Fibroblast of gingiva (primary cell): ENCODE measurements around the gene DPAGT1.
A peak's percentile ranks its signal among the peaks of the same experiment; 100 is the strongest.
"Not testable (repeated sequence)": the region's sequence is repeated elsewhere in the genome, so short reads cannot be mapped to it uniquely, and the experiment has no call there.

ENCODE experiments used
- DNase-seq: peaks from one replicate; pipeline ENCODE4 v3.0.0-alpha.2; 2011; ENCODE audit warnings: low read depth

Gene DPAGT1

DNA sequence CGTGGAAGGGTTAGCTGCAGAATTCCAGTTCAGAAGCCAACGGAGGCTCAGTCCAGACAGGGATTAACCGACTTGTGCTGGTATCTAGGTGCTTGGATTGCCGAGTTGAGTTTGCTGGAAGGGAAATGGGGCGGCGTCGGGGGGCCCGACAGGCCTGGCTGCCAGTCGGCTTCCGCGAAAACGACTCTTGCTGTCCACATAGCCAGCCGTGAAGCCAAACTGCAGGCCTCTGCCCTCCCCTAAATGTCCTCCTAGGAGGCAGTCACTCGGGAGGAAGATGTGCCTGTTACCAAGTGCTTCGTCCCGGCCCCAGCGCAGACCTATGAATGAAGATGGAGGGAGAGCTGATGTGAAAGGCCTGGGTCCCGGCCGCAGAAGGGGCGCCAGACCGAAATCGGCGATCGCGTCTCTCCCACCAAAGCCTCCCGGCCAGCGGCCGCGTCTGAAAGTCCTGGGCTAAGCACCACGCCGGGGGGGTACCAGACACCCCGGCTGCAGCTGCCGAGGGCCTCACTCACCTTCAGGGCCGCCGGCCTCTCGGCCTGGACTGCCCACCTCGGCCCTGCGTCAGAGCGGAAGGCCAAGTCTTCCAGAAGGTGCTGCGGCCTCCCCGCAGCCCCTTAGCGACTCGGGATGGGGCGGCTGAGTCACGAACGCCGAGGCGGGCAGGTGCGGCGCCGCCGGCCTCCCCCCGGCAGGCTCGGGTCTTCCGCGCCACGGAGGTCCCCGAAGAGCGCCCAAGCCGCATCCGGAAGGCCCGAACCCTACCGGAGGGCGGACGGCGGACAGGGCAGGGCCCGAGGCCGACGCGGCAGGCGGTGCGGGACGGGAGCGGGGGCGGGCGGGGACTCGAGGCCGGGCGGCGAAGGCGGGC is 7.5 kb downstream of the DPAGT1 start:
- DNase-seq, result peak; percentile 49

DNA sequence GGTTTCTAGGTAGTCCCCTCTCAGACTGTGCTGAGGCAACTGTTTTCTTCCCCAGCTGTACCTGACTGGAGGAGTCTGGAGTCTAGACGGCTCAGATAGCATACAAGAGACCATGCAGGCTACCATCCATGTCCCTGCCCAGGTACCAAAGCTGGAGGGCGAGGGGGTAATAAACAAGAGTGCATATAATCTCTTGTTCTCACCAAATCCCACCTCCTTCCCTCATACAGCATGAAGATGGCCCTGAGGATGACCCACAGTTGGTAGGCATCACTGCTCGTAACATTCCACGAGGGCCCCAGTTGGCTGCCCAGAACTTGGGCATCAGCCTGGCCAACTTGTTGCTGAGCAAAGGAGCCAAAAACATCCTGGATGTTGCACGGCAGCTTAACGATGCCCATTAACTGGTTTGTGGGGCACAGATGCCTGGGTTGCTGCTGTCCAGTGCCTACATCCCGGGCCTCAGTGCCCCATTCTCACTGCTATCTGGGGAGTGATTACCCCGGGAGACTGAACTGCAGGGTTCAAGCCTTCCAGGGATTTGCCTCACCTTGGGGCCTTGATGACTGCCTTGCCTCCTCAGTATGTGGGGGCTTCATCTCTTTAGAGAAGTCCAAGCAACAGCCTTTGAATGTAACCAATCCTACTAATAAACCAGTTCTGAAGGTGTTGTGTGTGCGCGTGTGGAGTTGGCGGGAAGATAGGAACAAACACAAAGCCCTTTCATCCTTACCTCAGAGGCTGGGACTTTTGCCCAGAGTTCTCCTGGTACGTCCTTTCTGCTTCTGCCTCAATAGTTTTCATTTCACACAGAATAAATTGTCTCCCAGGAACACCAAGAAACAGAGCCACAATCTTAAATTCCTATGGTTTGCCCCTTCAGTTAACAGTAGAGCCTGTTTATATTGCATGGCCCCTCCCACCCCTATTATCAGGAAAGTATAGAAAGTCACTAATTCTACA is 8.5 kb downstream of the DPAGT1 start:
- DNase-seq, result no peak

DNA sequence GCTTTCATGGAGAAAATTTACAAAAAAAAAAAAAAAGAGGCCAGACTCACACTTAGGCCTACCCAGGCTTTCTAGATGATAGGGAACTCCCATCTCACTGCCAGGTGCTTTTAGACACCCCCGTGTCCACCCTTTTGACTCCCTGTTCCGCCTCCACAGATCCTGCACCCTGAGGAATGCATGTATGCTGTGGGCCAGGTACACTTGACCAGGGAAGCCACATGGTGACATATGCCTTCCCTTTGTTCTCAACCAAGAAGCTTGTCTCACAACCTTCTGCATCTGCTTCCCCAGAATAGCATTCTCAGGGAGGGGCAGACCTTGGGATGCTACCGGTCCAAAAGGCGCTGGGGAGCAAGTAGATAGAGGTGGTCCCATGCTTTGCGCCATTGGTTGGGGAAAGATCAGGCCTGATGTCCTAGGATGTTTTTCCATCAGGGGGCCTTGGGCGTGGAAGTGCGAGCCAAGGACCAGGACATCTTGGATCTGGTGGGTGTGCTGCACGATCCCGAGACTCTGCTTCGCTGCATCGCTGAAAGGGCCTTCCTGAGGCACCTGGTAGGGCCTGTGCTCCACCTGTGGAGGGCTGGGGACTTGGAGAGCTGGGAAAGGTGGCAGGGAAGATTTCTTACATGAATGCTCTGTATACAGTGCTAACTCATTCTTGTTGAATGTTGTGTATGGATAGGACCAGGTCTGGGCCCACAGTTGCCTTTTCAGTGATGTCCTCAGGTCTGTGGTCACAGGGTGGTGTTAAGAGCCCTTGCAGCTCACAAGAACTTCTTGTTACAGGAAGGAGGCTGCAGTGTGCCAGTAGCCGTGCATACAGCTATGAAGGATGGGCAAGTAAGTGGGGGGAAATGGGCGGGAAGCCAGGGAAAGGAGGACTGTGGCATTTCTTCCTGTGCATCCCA is 9.4 kb downstream of the DPAGT1 start:
- DNase-seq, result no peak

DNA sequence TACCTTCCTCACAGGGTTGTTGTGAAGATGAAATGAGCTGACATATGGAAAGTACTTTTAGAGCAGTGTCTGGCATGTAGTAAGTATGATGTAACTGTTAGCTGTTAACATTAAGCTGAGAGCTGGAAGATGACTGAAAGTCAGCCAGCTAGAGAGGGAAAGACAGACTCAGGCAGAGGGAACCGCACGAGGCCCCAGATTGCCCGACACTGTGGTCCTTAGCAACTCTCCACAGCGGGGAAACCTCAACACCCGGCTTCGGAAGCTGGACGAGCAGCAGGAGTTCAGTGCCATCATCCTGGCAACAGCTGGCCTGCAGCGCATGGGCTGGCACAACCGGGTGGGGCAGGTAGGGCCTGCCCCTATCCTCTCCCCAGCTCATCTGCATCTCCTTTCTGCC is 10.5 kb downstream of the DPAGT1 start:
- no peak for DNase-seq

DNA sequence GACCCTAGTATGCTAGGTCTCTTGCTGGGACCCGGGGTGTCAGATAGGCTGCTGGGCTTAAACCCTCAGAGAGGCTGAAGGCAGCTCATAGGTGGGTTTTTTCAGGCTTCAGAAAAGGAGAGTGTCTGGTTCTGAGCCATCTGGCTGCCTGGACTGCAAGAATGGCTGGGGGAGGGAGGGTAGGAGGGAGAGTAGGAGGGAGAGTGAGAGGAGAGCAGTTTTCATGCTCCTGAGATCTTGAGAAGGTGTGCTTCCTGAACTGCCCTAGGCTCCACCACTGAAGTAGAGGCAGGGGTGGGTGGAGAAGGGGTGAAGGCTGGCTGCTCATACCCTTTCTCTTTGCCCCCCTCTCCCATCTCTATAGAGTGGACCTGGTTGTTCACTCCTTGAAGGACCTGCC is 12.3 kb downstream of the DPAGT1 start:
- DNase-seq, result no peak

DNA sequence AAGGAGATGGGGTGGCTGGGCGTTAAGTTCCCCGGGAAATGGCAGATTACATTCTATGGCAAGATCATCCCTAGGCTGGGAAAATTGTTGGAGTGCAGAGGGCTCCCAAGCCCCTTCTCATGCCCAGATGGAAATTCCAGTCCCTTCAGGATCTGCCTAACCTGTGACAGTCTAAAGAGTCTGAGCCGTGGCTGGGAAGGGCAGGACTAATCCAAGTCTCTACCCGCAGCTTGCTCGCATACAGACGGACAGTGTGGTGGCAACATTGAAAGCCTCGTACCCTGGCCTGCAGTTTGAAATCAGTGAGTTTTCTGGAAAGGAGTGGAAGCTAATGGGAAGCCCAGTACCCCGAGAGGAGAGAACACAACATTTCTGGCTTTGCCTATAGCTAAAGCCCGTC is 13.2 kb downstream of the DPAGT1 start:
- no peak for DNase-seq

DNA sequence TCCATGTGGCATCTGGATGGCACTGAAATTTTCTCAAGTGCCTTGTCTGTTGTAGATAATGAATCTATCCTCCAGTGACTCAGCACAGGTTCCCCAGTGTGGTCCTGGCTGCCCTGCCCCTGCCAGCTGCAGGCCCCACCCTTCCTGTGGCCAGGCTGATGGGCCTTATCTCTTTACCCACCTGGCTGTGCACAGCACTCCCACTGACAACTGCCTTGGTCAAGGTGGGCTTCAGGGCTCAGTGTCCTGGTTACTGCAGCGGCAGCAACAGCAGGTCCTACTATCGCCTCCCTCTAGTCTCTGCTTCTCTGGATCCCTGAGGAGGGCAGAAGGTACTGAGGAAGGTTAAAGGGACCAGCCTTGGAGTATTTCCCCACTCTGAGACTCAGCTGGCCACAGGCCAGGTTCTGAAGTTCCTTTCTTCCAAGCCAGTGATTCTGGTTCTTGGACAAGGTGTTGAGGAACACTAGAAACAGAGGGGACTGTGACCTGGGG is 13.9 kb downstream of the DPAGT1 start:
- DNase-seq, result no peak

DNA sequence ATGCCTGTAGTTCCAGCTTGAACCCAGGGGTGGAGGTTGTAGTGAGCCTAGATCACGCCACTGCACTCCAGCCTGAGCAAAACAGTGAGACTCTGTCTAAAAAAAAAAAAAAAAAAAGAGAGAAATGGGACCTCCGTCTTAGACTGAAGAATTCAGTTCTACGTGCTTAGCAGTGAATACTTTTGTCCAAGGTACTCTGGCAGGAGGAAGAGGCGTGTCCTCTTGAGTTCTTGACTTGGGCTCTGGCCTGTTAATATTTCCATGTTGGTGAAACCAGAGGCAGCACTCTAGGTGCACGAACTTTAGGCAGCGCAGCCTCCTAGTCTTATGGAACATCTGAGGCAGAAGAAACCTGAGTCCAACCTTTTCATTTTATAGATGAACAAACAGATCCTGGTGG is 14.5 kb downstream of the DPAGT1 start:
- DNase-seq, result no peak

DNA sequence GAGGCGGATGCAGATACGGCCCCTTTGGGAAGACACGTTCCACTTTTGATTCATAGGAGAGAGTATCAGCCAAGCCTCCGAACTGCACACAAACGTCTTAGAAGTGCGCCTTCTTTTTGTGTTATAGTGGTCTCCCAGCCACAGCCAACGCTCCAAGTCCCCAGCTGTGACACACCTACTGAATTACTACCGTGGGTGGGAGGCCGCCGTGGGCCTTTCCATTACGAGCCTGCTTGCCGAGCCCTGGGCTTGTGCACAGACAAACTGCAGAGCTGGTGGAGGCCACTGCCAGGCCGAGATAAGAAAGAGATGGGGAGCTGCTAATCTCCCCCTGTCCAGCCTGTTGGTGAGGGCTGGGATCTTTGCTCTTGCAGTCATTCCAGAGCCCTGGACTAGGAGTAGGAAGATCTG is 16.2 kb downstream of the DPAGT1 start:
- no peak for DNase-seq

DNA sequence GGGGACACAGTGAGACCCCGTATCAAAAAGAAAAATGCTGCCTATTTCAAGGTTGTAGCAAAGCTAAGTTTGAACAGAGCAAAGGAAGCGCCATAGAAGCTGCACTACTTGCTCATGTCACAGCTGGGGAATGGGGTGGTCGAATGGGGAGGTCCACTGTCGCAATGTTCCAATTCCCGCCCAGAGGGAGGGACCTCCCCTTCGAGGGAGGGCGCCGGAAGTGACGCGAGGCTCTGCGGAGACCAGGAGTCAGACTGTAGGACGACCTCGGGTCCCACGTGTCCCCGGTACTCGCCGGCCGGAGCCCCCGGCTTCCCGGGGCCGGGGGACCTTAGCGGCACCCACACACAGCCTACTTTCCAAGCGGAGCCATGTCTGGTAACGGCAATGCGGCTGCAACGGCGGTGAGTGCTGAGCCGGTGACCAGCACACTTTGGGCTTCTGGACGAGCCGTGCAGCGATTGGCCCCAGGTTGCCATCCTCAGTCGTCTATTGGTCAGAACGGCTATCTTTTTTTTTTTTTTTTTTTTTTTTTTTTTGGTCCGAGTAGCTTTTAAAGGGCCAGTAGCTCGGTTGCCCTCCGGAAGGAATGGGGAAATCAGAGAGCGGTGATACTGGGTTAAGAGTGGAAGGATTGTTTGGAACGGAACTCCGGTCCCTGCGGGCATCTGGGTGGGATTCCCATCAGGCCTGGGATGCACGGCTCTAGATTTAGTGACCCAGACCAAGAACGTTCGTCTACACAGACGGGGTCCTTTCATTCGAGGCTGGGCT is 16.8 kb downstream of the DPAGT1 start, which contains the start of gene HMBS:
Gene HMBS (plus strand): TSS at position 219 of the 774 bp plus-strand sequence. CDS start 153 bp downstream, at position 372.
- peak; percentile 95 for DNase-seq

DNA sequence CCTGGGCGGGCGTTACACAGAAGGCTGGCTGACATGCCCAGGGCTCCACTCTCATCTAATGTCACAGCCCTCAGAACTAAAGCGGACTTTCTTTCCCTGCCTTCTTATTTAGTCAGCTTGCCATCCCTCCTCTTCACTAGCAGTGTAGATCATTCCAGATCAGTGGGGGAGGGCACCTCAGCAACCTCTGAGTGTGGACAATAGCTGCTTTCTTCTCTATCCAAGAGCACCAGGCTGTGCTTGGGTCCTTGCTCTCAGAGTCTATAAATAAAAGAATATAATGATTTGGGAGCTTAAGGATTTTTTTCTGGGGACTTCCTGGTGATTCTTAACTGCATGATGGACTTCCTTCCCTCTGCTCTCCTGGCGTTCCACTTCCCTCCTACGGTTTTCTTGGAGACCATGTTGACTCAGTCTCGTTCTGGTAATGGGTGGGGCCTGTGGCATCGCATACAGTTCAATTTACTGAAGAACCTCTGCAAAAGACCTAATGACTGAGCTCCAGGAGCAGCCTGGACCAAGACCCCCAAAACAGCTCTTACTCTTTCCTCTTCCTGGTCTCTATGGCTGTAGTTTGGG is 19.9 kb downstream of the DPAGT1 start:
- DNase-seq, result no peak

DNA sequence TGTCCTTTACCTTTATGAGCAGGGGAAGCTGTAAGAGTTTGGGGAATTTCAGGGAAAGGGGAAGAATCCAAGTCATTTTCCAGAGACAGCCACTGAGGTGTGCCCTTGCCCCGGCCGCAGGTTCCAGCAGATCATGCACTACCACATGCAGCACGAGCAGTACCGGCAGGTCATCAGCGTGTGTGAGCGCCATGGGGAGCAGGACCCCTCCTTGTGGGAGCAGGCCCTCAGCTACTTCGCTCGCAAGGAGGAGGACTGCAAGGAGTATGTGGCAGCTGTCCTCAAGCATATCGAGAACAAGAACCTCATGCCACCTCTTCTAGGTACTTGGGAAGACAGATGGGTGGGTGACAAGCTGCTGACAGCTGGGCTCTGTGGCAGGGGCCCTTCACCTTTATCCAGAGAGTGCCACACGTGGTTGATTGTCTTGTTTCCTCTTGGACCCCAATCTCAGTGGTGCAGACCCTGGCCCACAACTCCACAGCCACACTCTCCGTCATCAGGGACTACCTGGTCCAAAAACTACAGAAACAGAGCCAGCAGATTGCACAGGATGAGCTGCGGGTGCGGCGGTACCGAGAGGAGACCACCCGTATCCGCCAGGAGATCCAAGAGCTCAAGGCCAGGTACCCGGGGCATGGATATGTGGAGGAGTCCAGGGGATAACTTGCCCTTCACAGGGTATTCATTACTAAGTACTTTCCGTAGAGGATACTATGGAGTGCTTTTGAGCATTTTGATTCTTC is 22.8 kb downstream of the DPAGT1 start:
- DNase-seq, result no peak

DNA sequence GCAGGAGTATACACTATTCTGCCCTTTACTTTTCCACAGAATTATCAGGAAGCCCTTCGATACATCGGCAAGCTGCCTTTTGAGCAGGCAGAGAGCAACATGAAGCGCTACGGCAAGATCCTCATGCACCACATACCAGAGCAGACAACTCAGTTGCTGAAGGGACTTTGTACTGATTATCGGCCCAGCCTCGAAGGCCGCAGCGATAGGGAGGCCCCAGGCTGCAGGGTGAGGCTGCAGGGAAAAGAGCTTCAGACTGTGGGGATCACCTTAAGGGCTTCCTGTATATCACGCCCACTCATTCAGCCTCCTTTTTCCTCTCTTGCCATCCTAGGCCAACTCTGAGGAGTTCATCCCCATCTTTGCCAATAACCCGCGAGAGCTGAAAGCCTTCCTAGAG is 23.8 kb downstream of the DPAGT1 start:
- DNase-seq, result no peak

DNA sequence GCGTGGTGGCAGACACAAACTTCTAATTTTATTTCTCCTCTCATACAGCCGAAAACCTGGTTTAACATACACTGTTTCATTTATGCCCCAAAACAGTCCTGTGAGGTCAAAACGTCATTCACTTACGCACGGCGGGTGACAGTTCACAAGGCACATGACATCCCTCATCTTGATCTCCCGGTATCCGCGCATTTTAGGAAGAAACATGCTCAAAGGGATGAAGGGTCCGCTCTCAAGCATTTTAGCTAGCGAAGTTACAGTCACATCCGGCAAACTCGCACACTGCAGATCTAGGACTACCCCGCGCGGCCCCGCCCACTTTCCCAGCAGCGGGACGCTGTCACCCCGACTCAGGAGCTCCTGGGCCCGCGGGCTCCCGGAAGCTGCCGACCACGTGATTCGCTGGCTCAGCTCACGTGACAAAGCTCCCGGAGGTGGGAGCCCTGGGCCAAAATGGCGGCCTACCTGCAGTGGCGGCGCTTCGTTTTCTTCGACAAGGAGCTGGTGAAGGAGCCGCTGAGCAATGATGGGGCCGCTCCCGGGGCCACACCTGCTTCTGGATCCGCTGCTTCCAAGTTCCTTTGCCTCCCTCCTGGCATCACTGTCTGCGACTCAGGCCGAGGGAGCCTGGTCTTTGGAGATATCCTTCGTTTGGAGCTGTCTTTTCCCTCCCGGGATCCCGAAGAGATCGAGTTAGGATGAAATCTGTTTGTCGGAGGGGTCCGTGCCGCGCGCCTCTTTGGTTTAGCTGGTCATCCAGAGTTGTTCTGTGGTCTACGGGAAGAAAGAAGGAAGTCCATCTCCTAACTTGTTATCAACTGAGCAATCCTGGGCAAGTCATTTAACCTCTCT is 34.1 kb downstream of the DPAGT1 start, which contains the start of gene VPS11:
Gene VPS11 (plus strand): TSS at position 448 of the 852 bp plus-strand sequence. CDS start 6 bp downstream, at position 454.
- peak; percentile 95 for DNase-seq

DNA sequence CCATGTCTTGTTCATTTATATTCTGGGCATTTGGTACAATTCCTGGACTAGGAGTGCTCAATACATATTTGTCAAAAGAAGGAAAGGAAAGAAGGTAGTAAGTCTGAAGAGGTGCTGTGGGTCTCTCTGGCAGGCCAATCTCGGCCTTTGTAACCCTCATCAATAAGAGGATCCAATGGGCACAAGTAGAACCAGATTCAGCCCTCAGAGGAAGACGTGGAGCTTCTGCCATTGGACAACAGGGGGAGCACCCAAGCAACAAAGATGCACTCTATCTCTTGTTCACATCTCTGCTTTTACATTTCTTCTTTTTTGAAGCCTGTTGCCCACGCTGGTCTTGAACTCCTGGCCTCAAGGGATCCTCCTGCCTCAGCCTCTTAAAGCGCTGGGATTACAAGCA is 36.3 kb downstream of the DPAGT1 start:
- DNase-seq, result peak; percentile 22

DNA sequence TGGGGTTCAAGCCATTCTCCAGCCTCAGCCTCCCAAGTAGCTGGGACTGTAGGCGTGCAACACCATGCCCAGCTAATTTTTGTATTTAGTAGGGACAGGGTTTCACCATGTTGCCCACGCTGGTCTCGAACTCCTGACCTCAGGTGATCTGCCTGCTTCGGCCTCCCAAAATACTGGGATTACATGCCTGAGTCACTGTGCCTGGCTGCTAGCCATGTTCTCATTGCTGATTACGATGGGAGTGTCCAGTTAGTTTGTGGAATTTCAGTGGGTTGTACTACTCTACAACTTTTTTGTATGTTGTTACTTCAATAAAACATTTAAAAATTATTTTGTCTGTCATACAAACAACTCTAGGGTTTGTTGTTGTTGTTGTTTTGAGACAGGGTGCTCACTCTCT is 38.9 kb downstream of the DPAGT1 start:
- DNase-seq, result peak; percentile 64

DNA sequence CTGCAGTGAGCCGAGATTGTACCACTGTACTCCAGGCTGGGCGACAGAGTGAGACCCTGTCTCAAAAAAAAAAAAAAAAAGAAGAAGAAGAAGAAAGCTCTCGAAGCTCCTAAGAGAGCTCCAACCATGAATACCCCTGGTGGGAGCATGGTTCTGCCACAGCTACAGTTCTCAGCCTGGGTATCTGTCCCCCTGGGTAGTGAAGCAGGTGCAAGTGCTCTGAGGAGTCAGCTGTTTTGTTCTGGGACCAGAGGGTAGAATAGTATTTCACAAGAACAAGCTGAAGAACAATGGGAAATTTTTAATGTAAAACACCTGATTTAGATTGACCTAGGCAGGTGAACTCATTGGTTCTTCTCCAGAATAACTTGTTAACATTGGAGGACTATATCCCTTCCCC is 40.4 kb downstream of the DPAGT1 start:
- no peak for DNase-seq

DNA sequence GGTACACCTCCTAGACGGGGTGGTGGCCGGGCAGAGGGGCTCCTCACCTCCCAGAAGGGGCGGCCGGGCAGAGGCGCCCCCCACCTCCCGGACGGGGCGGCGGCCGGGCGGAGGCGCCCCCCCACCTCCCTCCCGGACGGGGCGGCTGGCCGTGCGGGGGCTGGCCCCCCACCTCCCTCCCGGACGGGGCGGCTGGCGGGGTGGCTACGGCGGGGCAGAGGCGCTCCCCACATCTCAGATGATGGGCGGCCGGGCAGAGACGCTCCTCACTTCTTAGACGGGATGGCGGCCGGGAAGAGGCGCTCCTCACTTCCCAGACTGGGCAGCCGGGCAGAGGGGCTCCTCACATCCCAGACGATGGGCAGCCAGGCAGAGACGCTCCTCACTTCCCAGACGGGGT is 42.5 kb downstream of the DPAGT1 start:
- not testable (repeated sequence) for DNase-seq
